NCI-H1417 treated with DMSO at 0.1 percent for 48 hours (cell line): ENCODE results near the gene PGAP6.
"Not testable (repeated sequence)": the region's sequence is repeated elsewhere in the genome, so short reads cannot be mapped to it uniquely, and the experiment has no call there.

Experiments
- DNase-seq: peaks from one replicate; lab custom pipeline; 2025; lab: John Stamatoyannopoulos, UW

PGAP6 gene

DNA sequence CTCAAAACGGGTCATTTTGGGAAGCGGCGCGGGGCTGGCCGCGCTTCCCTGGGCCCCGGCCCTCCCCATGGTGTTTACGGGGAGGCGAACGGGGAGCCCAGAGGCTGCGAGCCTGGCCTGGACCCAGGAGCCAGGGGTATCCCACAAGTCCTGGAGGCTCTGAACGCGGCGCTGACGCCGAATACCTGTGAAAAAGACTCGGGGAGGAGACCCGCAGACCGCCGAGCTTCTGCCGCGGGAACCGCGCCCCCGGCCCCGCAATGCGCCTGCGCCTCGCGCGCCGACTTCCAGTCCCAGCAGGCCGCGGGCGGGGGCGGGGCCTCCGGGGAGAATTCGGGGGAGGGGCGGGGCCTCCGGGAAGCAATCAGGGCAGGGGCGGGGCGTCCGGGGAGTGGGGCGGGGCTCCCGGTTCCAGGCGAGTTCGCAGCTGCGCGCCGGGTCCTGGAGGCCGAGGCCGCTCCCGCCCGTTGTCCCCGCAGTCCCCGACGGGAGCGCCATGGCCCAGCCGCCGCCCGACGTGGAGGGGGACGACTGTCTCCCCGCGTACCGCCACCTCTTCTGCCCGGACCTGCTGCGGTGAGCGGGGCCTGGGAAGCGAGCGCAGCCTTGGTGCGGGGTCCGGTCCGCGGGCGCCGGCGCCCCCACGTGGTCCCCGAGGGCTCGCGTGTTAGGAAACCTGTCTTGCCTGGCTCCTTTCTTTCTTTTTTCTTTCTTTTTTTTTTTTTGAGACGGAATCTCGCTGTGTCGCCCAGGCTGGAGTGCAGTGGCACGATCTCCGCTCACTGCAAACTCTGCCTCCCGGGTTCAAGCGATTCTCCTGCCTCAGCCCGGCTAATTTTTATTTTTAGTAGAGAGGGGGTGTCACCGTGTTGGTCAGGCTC, 19.9 kb upstream of the PGAP6 start, which contains the start of gene DECR2:
Gene DECR2, plus strand, starts transcription at position 418 of the 881 bp plus-strand sequence. Its CDS starts 79 bp downstream, at position 497.
- peak; percentile 54 for DNase-seq

DNA sequence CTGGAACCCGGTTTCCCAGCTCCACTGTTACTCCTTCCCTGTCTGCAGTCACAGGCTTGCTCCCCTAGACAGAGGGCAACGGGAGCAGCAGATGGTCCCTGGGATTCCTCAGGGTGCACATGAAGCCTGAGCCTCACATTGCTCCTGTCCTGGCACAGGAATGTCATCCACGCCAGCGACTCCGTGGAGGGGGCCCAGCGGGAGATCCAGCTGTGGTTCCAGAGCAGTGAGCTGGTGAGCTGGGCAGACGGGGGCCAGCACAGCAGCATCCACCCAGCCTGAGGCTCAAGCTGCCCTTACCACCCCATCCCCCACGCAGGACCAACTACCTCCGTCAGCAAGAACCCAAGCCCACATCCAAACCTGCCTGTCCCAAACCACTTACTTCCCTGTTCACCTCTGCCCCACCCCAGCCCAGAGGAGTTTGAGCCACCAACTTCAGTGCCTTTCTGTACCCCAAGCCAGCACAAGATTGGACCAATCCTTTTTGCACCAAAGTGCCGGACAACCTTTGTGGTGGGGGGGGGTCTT, 18.3 kb upstream of the PGAP6 start:
- no peak for DNase-seq

DNA sequence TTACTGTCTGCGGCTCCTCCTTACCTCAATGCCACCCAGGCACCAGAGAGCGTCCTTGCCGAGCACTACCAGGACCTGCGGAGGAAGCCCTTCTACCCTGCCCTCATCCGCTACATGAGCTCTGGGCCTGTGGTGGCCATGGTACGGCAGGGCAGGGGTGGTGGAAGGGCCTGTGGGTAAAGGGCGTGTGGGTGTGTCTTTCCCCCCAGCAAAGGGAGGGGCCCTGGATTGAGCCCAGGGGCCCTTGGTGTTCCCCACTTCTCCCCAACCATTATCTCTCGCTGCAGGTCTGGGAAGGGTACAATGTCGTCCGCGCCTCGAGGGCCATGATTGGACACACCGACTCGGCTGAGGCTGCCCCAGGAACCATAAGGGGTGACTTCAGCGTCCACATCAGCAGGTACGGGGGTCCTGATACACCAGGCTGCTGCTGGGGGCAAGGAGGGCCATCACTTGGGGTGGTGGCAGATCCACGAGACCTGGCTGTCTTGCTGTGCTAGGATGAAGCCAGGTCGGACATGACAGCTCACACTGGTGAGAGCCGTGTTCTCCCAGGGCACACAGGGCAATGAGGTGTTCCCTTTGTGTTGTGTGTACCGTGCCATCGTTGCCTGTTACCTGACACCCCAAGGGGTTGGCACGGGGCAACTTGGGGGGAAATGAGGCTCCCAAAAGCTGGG, 17.7 kb upstream of the PGAP6 start:
- no peak for DNase-seq

DNA sequence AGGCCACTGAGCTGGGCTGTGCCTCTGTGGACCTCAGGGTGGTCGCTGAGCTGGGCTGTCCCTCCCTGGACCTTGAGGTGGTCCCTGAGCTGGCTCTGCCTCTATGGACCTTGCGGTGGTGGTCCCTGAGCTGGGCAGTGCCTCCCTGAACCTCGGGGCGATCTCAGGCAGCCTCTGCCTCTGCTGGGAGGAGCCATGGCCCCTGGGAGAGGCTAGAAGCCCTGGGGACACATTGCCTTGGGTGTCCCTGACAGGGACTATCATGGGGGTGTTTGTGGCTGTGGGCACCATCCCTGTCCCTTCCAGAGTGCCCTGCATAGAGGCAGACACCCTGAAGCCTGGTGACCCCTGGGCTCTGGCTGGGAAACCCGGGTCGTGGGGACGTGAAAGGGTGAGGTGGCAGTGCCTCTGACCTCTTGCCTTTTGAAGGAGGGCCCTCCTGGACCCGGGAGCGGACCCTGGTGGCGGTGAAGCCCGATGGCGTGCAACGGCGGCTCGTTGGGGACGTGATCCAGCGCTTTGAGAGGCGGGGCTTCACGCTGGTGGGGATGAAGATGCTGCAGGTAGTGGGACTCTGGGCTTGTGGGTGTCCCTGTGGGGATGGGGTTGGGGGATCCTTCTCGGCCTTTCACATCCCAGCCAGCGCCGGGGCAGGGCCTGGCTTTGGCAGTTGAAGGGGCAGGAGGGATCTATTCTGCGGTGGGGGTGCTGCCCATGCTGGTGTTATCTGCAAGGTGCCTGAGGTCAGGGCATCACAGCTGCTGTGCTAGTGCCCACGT, 17.0 kb upstream of the PGAP6 start:
- no peak for DNase-seq

DNA sequence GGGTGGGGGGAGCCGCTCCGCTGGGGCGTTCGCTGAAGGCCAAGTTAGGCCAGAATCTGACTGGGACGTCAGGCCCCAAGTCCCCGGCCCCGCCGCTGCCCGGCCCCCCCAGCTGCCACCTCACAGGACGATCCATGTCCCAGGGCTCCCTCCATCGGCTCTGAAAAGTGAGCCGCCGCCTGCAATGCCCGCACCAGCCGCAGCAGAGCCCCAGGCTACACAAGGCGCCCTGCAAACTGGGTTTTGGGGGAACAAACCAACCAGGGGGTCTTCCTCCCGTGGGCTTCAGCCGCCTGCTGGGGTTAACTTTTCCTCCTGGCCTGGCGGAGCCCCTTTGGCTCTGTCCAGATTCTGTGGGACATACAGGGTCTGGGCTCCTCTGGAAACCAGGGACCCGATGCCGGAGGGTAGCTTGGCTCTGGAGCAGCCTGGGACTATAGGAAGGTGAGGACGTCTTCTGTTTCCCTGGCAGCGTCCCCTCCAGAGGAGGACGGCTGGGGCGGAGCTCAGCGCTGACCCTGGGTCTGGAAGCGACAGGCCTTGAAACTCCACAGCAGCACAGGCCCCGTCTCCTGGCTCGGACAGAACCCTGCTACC, 16.1 kb upstream of the PGAP6 start:
- no peak for DNase-seq

DNA sequence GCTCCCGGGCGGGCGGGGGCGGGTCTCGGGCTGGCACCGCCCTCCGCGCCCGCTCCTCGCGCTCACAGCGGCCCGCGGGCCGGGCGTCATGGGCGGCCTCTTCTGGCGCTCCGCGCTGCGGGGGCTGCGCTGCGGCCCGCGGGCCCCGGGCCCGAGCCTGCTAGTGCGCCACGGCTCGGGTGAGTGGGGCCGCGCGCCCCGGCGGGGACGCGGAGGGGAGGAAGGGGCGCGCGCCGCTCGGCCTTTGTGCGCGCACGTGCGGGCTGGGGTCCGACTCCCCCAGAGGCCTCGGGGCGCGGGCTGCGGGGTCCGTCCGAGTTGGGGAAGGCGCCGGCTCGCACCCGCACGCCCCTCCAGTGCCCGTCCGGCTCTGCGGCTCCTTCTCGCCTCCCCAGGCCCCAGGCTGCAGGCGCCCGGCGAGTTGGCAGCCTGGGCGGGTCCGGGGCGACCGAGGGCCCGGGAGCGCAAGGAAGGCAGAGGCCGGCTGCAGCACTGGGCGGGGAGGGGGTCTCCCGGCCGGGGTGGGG, 15.4 kb upstream of the PGAP6 start, which contains the start of gene NME4:
Gene NME4, plus strand, starts transcription at position 65 of the 527 bp plus-strand sequence. Its CDS starts 24 bp downstream, at position 89.
- no peak for DNase-seq

DNA sequence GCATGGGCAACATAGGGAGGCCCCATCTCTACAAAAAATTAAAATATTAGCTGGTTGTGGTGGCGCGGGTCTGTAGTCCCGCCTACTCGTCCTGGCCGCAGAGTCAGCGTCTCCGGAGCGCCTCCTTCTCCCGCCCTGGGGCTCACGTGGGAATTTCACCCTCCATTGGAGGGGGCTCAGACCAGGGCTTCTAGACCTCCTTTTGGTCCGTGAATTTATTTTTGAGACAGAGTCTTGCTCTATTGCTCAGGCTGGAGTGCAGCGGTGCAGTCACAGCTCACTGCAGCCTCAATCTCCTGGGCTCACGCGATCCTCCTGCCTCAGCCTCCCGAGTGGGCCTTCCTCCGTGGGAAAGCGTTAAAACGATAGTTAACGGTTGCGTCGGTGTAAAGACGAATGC, 14.8 kb upstream of the PGAP6 start:
- DNase-seq, result no peak

DNA sequence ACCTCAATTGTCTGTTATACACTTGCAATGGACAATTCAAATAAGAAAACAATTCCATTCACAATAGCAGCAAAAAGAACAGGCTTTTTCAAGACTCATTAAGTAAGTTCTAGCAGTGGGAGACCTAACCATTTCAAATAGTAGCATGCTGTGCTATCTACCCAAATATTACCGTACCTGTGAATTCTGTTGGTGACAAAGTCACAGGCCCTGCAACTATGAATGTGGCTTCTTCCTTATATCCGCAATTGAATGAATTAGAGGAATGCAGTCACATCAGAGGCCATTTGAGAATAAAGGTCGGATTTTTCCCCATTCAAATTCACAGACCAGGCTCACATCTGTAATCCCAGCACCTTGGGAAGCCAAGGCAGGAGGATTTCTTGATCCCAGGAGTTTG, 14.4 kb upstream of the PGAP6 start:
- peak; percentile 20 for DNase-seq

DNA sequence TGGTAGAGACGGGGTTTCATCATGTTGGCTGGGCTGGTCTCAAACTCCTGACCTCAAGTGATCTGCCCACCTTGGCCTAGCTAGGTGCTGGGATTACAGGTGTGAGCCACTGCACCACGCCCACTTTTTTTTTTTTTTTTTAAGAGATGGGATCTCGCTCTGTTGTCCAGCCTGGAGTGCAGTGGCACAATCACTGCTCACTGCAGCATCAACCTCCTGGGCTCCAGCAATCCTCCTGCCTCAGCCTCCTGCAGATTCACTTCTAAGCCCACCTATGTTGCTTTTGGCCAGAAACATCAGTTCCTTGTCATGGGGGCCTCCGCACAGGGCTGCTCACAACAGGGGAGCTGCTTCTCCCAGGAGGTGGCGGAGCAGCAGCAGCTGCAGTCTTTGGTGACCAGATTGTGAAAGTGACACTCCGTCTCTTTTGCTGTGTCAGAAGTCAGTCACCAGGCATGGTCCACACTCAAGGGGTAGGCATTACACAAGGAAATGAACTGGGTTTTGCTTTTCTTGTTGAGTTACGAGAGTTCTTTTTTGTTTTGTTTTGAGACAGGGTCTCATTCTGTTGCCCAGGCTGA, 10.8 kb upstream of the PGAP6 start:
- no peak for DNase-seq

DNA sequence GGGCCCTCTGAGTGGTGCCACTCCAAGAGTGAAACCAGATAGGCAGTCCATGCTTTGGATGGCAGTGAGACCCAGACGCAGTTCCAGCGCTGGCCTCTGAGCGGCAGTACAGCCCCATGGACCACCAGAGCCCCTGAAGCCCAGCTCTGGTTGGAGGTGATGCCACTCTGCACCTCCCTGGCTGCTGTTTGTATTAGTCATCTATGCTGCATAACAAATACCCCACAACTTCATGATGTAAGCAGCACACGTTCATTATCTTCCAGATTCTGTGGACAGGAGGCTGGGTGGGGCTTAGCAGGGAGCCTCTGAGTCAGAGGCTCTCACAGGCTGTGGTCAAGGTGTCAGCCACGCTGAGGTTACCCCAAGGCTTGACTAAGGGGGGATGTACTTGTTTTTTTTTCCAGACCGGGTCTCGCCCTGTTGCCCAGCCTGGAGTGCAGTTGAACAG, 10.1 kb upstream of the PGAP6 start:
- DNase-seq, result no peak

DNA sequence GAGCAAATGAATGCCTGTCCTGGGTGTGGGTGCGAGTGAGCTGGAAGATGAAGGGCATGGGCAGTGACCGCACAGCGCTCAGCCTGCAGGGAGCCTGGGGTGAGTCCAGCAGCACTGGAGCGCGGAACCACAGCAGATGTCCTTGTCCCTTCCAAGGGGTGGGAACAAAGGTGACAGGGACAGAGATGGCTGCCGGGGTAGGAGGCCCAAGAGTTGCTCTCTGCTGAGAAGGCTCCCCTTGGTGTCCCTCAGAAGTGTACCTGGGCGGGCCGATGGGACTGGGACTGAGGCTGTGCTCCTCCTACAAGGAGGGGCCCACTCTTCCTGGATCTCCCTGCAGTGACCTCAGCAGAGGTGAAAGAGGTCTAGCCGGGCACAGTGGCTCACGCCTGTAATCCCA, 7.6 kb upstream of the PGAP6 start:
- no peak for DNase-seq

DNA sequence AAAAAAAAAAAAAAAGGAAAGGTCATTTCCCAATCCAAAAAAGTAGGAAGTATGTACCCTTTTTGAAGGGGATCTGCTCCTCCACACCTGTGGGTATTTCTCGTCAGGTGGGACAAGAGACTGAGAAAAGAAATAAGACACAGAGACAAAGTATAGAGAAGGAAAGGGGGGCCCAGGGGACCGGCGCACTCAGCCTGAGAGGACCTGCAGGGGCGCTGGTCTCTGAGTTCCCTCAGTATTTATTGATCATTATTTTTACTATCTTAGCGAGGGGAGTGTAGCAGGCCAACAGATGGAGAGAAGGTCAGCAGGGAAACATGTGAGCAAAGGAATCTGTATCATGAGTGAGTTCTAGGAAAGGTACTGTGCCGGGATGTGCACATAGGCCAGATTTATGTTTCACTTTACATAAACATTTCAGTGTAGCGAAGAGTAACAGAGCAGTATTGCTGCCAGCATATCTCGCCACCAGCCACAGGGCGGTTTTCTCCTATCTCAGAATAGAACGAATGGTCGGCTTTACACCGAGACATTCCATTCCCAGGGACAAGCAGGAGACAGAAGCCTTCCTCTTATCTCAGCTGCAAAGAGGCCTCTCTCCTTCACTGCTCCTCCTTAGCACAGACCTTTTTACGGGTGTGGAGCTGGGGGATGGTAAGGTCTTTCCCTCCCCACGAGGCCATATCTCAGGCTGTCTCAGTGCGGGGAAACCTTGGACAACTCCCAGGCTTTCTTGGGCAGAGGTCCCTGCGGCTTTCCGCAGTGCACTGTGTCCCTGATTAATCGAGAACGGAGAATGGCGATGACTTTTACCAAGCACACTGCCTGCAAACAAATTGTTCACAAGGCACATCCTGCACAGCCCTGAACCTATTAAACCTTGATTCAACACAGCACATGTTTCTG, 6.2 kb upstream of the PGAP6 start:
- not testable (repeated sequence) for DNase-seq

DNA sequence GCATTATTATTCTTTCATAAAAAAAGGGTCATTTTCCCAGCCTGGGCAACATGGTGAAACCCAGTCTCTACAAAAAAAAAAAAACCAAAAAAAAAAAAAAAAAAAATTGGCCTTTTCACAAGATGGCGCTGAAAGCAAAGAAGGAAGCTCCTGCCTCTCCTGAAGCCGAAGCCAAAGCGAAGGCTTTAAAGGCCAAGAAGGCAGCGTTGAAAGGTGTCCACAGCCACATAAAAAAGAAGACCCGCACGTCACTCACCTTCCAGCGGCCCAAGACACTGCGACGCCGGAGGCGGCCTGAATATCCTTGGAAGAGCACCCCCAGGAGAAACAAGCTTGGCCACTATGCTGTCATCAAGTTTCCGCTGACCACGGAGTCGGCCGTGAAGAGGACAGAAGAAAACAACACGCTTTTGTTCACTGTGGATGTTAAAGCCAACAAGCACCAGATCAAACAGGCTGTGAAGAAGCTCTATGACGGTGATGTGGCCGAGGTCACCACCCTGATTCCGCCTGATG, 4.9 kb upstream of the PGAP6 start:
- DNase-seq, result no peak

DNA sequence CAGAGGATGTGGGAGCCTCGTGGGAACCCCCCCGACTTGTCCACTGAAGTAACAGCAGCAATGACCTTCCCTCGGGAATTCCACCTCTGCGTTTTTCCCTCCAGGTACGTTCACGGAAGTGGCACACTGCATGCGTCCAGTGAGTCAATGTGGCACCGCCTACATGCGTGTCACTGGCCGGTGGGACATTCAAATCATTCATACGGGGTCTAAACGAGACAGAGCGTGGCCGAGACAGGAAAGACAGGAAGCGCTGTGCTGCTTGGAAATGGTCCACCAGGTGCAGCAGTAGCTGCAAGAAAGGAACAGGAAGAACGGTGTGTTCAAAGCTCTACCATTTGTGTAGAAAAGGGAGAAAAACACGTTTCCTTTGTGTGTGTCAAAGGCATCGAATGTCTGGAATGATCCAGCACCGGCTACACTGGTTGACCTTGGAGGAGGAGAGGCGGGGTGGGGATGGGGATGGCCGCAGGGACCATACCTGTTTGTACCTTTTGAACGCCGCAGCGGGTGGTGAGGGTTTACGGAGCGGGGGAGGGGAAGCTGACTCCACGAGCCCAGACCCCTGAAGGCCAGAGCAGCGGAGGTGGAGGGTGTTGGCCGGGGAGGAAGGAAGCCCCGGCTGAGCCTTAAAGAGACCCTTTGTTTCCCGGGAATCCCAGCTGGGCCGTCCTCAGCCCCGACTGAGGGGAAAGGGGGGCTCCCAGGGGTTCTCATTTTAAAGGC, 1.7 kb upstream of the PGAP6 start:
- no peak for DNase-seq

DNA sequence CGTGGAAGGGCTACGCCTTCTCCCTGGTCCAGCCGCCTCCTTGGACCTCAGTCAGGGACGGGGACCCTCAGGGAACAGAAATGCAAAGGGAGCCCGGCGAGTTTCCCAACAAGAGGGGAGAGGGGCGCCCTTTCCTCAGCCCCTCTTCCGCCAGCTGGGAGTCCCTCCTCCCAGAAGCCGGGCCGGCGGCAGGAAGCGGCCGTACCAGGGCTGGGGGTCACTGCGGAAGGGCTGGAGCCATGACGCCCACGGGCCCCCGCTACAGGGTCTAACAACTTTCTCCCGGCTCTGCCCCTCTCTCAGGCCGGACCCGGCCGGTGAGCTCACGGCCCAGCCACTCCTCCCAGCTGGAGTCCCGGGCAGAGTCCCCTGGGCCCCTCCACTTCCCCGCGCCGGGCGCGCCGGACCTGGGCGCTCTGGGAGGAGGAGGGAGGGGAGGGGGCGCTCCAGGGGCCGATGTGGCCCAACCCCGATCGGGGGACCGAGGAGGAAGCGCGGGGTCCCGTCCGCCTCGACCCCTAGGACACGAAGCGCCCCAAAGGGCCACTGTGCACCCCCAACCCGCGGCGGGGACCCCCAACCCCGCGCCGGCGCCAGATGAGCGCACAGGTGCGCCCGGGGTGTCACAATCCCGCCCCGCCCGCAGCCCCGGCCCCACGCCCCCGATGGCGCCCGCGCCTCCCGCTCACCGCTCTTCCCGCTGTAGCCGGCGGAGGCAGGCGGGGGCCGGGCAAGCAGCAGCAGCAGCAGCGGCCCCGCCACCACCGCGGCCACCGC, 578 bp downstream of the PGAP6 start:
- no peak for DNase-seq

DNA sequence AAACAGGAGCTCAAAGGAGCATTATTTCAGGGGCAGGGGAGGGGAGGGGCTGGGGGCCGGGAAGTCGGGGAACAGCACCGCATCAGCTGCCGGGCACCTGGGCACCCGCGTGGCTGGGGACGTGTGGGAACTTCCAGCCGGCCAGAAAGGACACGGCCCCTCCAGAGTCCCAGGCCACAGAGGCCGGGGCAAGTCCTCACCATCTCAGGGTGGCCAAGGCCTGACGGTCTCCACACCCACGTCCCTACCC, 1.1 kb downstream of the PGAP6 start:
- DNase-seq, result no peak

DNA sequence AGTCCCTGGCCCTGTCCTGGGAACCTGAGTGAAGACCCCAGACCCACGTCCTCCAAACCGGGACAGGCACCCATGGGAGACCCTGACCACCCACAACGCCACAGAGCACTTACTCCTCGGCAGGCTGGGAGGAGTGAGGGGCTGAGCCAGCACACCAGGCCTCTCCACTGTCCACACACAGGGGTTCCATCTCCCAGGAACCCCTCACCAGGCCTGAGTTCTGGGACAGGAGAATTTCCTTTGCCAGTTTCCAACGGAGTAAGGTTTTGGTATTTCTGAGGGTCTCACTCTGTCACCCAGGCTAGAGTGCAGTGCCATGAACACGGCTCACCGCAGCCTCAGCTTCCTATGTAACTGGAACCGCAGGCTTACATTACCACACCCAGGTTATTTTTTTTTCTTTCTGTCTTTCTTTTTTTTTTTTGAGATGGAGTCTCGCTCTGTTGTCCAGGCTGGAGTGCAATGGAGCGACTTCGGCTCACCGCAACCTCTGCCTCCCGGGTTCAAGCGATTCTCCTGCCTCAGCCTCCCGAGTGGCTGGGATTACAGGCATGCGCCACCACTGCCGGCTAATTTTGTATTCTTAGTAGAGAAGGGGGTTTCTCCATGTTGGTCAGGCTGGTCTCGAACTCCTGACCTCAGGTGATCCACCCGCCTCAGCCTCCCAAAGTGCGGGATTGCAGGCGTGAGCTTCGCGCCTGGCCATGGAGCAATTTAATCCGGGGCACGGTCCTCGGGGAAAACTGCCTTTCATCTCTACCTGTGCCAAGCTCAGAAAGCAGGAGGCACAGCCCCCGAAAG, 1.6 kb downstream of the PGAP6 start:
- no peak for DNase-seq
